Neuronal stem cell (in vitro differentiated cells): Measurements from ENCODE around the gene HIGD1C.

Experiments used
- DNase-seq: peaks from one replicate; pipeline ENCODE4 v3.0.0-alpha.2; 2013; ENCODE audit warnings: low spot score
- H2AFZ ChIP-seq: one replicate; pipeline ENCODE4 v1.6.1; 2013; ENCODE audit warnings: mild to moderate bottlenecking, low read length, inconsistent platforms
- H2AK5ac ChIP-seq: 2 replicates; pipeline ENCODE4 v1.6.1; 2013; ENCODE audit warnings: low read depth, mild to moderate bottlenecking, inconsistent platforms, low read length, moderate library complexity, mixed read lengths
- H2BK120ac ChIP-seq: 2 replicates; pipeline ENCODE4 v1.6.1; 2013; ENCODE audit warnings: low read depth, mild to moderate bottlenecking, inconsistent platforms, low read length, moderate library complexity, mixed read lengths
- H2BK12ac ChIP-seq: one replicate; pipeline ENCODE4 v1.6.1; 2013; ENCODE audit warnings: low read length, inconsistent platforms
- H2BK15ac ChIP-seq: 2 replicates; pipeline ENCODE4 v1.6.1; 2013; ENCODE audit warnings: mild to moderate bottlenecking, low read length, inconsistent platforms, mixed read lengths
- H2BK5ac ChIP-seq: one replicate; pipeline ENCODE4 v1.6.1; 2013; ENCODE audit warnings: inconsistent platforms, mild to moderate bottlenecking, low read length, moderate library complexity
- H3K14ac ChIP-seq: one replicate; pipeline ENCODE4 v1.6.1; 2013; ENCODE audit warnings: low read length, inconsistent platforms
- H3K18ac ChIP-seq: 2 replicates; pipeline ENCODE4 v1.6.1; 2013; ENCODE audit warnings: low read length, inconsistent platforms
- H3K23ac ChIP-seq: 2 replicates; pipeline ENCODE4 v1.6.1; 2013; ENCODE audit warnings: low read depth, mild to moderate bottlenecking, mixed read lengths, low read length, inconsistent platforms; ENCODE audit not compliant: poor library complexity
- H3K27ac ChIP-seq: replicated peaks from 3 replicates; pipeline ENCODE4 v1.5.1; 2013; ENCODE audit warnings: low read length, inconsistent platforms
- H3K27me3 ChIP-seq, 3 experiments: 2 replicates each; pipeline ENCODE4 v1.6.1; 2013; ENCODE audit warnings: low read length in 3 of 3, mild to moderate bottlenecking in 2 of 3, inconsistent platforms in 1 of 3, low read depth in 1 of 3, mixed read lengths in 1 of 3, moderate library complexity in 1 of 3; ENCODE audit not compliant: control insufficient read depth in 3 of 3, insufficient read depth in 3 of 3
- H3K36me3 ChIP-seq, 2 donors: replicated peaks in 1 of 2; 2 replicates each; pipeline ENCODE4 v1.6.1; 2013; ENCODE audit warnings: low read length in 2 of 2; ENCODE audit not compliant: control insufficient read depth in 2 of 2, insufficient read depth in 2 of 2
- H3K4ac ChIP-seq: 2 replicates; pipeline ENCODE4 v1.6.1; 2013; ENCODE audit warnings: inconsistent platforms, mild to moderate bottlenecking, low read length, moderate library complexity
- H3K4me1 ChIP-seq, 2 donors: 1 replicate in 1 of 2; 2 replicates in 1 of 2; pipeline ENCODE4 v1.6.1; 2013; ENCODE audit warnings: low read length in 2 of 2, low read depth in 1 of 2; ENCODE audit not compliant: control insufficient read depth in 2 of 2, insufficient read depth in 1 of 2
- H3K4me2 ChIP-seq: one replicate; pipeline ENCODE4 v1.6.1; 2013; ENCODE audit warnings: mild to moderate bottlenecking, low read length, inconsistent platforms; ENCODE audit not compliant: insufficient read depth, poor library complexity, severe bottlenecking
- H3K4me3 ChIP-seq, 2 donors: 2 replicates each; pipeline ENCODE4 v1.5.1; 2013; ENCODE audit warnings: low read length in 2 of 2, mild to moderate bottlenecking in 2 of 2, inconsistent platforms in 1 of 2, moderate library complexity in 1 of 2
- H3K79me1 ChIP-seq: one replicate; pipeline ENCODE4 v1.6.1; 2013; ENCODE audit warnings: low read depth, mild to moderate bottlenecking, inconsistent platforms, low read length, moderate library complexity
- H3K9ac ChIP-seq: one replicate; pipeline ENCODE4 v1.6.1; 2013; ENCODE audit warnings: mild to moderate bottlenecking, low read depth, low read length, inconsistent platforms; ENCODE audit not compliant: poor library complexity
- H3K9me3 ChIP-seq, 2 donors: replicated peaks in 1 of 2; 2 replicates each; pipeline versions ENCODE3 to v1.6.1; 2013; ENCODE audit warnings: low read length in 2 of 2, mild to moderate bottlenecking in 2 of 2, inconsistent platforms in 1 of 2, low read depth in 1 of 2, mixed read lengths in 1 of 2, moderate library complexity in 1 of 2; ENCODE audit not compliant: control insufficient read depth in 2 of 2, insufficient read depth in 1 of 2
- H4K8ac ChIP-seq: one replicate; pipeline ENCODE4 v1.6.1; 2013; ENCODE audit warnings: low read depth, mild to moderate bottlenecking, inconsistent platforms, low read length, moderate library complexity
- H4K91ac ChIP-seq: one replicate; pipeline ENCODE4 v1.6.1; 2013; ENCODE audit warnings: low read length, low read depth, mild to moderate bottlenecking, inconsistent platforms; ENCODE audit not compliant: poor library complexity
- WGBS, 2 donors: extraction: QIAGEN DNeasy Blood & Tissue Kit; methylation state at CpG; one replicate each; pipeline ENCODE4 v1.1.7; 2013; ENCODE audit warnings: missing lambda C conversion rate in 2 of 2, mixed read lengths in 1 of 2; ENCODE audit not compliant: insufficient read length in 2 of 2, insufficient replicate concordance in 1 of 2; ENCODE audit errors: extremely low coverage in 2 of 2; 5-methylcytosine and 5-hydroxymethylcytosine counted together

The HIGD1C gene

GRCh38 chr12:50988051-50988450, 35.7 kb downstream of the HIGD1C start:
- H3K36me3 ChIP-seq = peaks cover 17 to 72% of the 10 kb centered on the region in 2 donors
- no peak overlapping the region for H2BK12ac ChIP-seq
- H3K18ac ChIP-seq = no peak overlapping the region
- H3K4me2 ChIP-seq = no peak overlapping the region
- no CpG with 5 or more reads among the region's 5 CpGs for WGBS, 2 donors
- no peak overlapping the region for H2BK5ac ChIP-seq
- no peak overlapping the region for H2AK5ac ChIP-seq
- H2BK120ac ChIP-seq = no peak overlapping the region
- no peak for DNase-seq
- no peak overlapping the region for H4K91ac ChIP-seq
- H3K9ac ChIP-seq = no peak overlapping the region
- H3K14ac ChIP-seq = no peak overlapping the region
- no peak overlapping the region for H2BK15ac ChIP-seq
- no peak overlapping the region for H3K23ac ChIP-seq
- no peaks in the 10 kb centered on the region for H3K4me1 ChIP-seq
- H3K4me3 ChIP-seq = no peak overlapping the region
- H3K4ac ChIP-seq = no peak overlapping the region
- no peak overlapping the region for H3K27ac ChIP-seq
- no peaks in the 10 kb centered on the region for H3K79me1 ChIP-seq
- H3K9me3 ChIP-seq = no peaks in the 10 kb centered on the region
- H2AFZ ChIP-seq = no peak overlapping the region
- H3K27me3 ChIP-seq = no peaks in the 10 kb centered on the region
- no peak overlapping the region for H4K8ac ChIP-seq

GRCh38 chr12:50988871-50989270, 36.5 kb downstream of the HIGD1C start:
- H4K91ac ChIP-seq = no peak overlapping the region
- H2BK12ac ChIP-seq = no peak overlapping the region
- H3K79me1 ChIP-seq = no peaks in the 10 kb centered on the region
- H2AK5ac ChIP-seq = no peak overlapping the region
- no peaks in the 10 kb centered on the region for H3K27me3 ChIP-seq
- H3K9me3 ChIP-seq = no peaks in the 10 kb centered on the region
- no peak overlapping the region for H3K27ac ChIP-seq
- no peaks in the 10 kb centered on the region for H3K4me1 ChIP-seq
- H3K9ac ChIP-seq = no peak overlapping the region
- H3K14ac ChIP-seq = no peak overlapping the region
- WGBS, 2 donors = no CpG with 5 or more reads among the region's 5 CpGs
- no peak overlapping the region for H3K4me2 ChIP-seq
- DNase-seq = no peak
- no peak overlapping the region for H2BK5ac ChIP-seq
- no peak overlapping the region for H3K4me3 ChIP-seq
- no peak overlapping the region for H4K8ac ChIP-seq
- H3K18ac ChIP-seq = no peak overlapping the region
- H3K36me3 ChIP-seq = peaks cover 17 to 79% of the 10 kb centered on the region in 2 donors
- H2BK15ac ChIP-seq = no peak overlapping the region
- no peak overlapping the region for H2AFZ ChIP-seq
- H2BK120ac ChIP-seq = no peak overlapping the region
- H3K4ac ChIP-seq = no peak overlapping the region
- no peak overlapping the region for H3K23ac ChIP-seq

- no peak overlapping the region for H2BK5ac ChIP-seq
- no peaks in the 10 kb centered on the region for H3K27me3 ChIP-seq
- no peak for DNase-seq
- H3K4me2 ChIP-seq = no peak overlapping the region
- H3K27ac ChIP-seq = no peak overlapping the region
- no peak overlapping the region for H3K14ac ChIP-seq
- no peak overlapping the region for H4K91ac ChIP-seq
- no CpG with 5 or more reads among the region's 4 CpGs for WGBS, 2 donors
- no peak overlapping the region for H3K4ac ChIP-seq
- no peaks in the 10 kb centered on the region for H3K9me3 ChIP-seq
- no peaks in the 10 kb centered on the region for H3K4me1 ChIP-seq
- no peaks in the 10 kb centered on the region for H3K79me1 ChIP-seq
- no peak overlapping the region for H2AK5ac ChIP-seq
- H2BK12ac ChIP-seq = no peak overlapping the region
- H2BK120ac ChIP-seq = no peak overlapping the region
- no peak overlapping the region for H3K23ac ChIP-seq
- H3K4me3 ChIP-seq = no peak overlapping the region
- no peak overlapping the region for H3K9ac ChIP-seq
- H2AFZ ChIP-seq = no peak overlapping the region
- H2BK15ac ChIP-seq = no peak overlapping the region
- H4K8ac ChIP-seq = no peak overlapping the region
- H3K18ac ChIP-seq = no peak overlapping the region
- peaks cover 17 to 91% of the 10 kb centered on the region in 2 donors for H3K36me3 ChIP-seq
Observed at GRCh38 chr12:50990147-50990727, 37.9 kb downstream of the HIGD1C start.

GRCh38 chr12:50990791-50991190, 38.4 kb downstream of the HIGD1C start:
- H3K9ac ChIP-seq = no peak overlapping the region
- no peak overlapping the region for H4K8ac ChIP-seq
- H2BK120ac ChIP-seq = no peak overlapping the region
- no CpG with 5 or more reads among the region's 3 CpGs for WGBS, 2 donors
- no peak overlapping the region for H3K4me3 ChIP-seq
- H3K27me3 ChIP-seq = no peaks in the 10 kb centered on the region
- H2BK15ac ChIP-seq = no peak overlapping the region
- no peaks in the 10 kb centered on the region for H3K79me1 ChIP-seq
- H3K18ac ChIP-seq = no peak overlapping the region
- H3K14ac ChIP-seq = no peak overlapping the region
- H3K9me3 ChIP-seq = no peaks in the 10 kb centered on the region
- no peak overlapping the region for H3K4ac ChIP-seq
- no peak overlapping the region for H3K4me2 ChIP-seq
- H2BK12ac ChIP-seq = no peak overlapping the region
- H3K4me1 ChIP-seq = no peaks in the 10 kb centered on the region
- H3K27ac ChIP-seq = no peak overlapping the region
- no peak for DNase-seq
- H4K91ac ChIP-seq = no peak overlapping the region
- no peak overlapping the region for H2BK5ac ChIP-seq
- H3K23ac ChIP-seq = no peak overlapping the region
- H3K36me3 ChIP-seq = peaks cover 17 to 96% of the 10 kb centered on the region in 2 donors
- no peak overlapping the region for H2AFZ ChIP-seq
- H2AK5ac ChIP-seq = no peak overlapping the region
